Endothelial cell (in vitro differentiated cells): ENCODE data around the gene TFPT. TPM values are rescaled to one million over a fixed set of nuclear protein-coding genes. Genes with fewer than 3 reads are reported as not detected.
A peak's percentile ranks its signal among the peaks of the same experiment; 100 is the strongest.
"Not testable (repeated sequence)": the region's sequence is repeated elsewhere in the genome, so short reads cannot be mapped to it uniquely, and the experiment has no call there.

Source experiments
- DNase-seq: peaks from one replicate; pipeline ENCODE4 v3.0.0; 2021; ENCODE audit warnings: low spot score
- H3K27ac Mint-ChIP-seq: one replicate; pipeline ENCODE4 v1.8.0; 2021; ENCODE audit warnings: mixed read lengths, inconsistent platforms; ENCODE audit not compliant: unreplicated experiment
- H3K27me3 Mint-ChIP-seq: one replicate; pipeline ENCODE4 v1.8.0; 2021; ENCODE audit warnings: mild to moderate bottlenecking, moderate library complexity, mixed read lengths, inconsistent platforms; ENCODE audit not compliant: unreplicated experiment
- H3K36me3 Mint-ChIP-seq: one replicate; pipeline ENCODE4 v1.8.0; 2021; ENCODE audit warnings: mild to moderate bottlenecking, low read depth, mixed read lengths, inconsistent platforms; ENCODE audit not compliant: unreplicated experiment
- H3K4me1 Mint-ChIP-seq: one replicate; pipeline ENCODE4 v1.8.0; 2021; ENCODE audit warnings: mild to moderate bottlenecking, mixed read lengths, inconsistent platforms; ENCODE audit not compliant: unreplicated experiment
- H3K4me3 Mint-ChIP-seq: one replicate; pipeline ENCODE4 v1.8.0; 2021; ENCODE audit warnings: mild to moderate bottlenecking, mixed read lengths, inconsistent platforms; ENCODE audit not compliant: unreplicated experiment
- H3K9me3 Mint-ChIP-seq: one replicate; pipeline ENCODE4 v1.8.0; 2021; ENCODE audit warnings: mixed read lengths, inconsistent platforms; ENCODE audit not compliant: unreplicated experiment
- total RNA-seq: library from RNA; stranded (reverse); fragmentation: NEBNext Ultra II Directional; extraction: Animal tissue kit (Norgen Biotek cat#: 25700); gene quantifications from one replicate; pipeline ENCODE4 v1.2.1, GENCODE V29; 2021; ENCODE audit not compliant: unreplicated experiment
- TF ChIP-seq, protein P1 (sequence below): fragments of 200-600 bp; sonication (generic); IDR thresholded peaks from one replicate; pipeline ENCODE4 v1.5.0; 2021; ENCODE audit warnings: antibody characterized with exemption; ENCODE audit not compliant: unreplicated experiment

Gene TFPT
- total RNA-seq, 1 donor from 2014 or later: 24.8 TPM

- peak within 1 kb of the TSS; percentile 96 for H3K4me3 Mint-ChIP-seq
- peaks cover 18% of the 10 kb centered on the region for H3K36me3 Mint-ChIP-seq
- peak within 1 kb of the TSS; percentile 36 for H3K27ac Mint-ChIP-seq
- TF ChIP-seq, protein P1, sequence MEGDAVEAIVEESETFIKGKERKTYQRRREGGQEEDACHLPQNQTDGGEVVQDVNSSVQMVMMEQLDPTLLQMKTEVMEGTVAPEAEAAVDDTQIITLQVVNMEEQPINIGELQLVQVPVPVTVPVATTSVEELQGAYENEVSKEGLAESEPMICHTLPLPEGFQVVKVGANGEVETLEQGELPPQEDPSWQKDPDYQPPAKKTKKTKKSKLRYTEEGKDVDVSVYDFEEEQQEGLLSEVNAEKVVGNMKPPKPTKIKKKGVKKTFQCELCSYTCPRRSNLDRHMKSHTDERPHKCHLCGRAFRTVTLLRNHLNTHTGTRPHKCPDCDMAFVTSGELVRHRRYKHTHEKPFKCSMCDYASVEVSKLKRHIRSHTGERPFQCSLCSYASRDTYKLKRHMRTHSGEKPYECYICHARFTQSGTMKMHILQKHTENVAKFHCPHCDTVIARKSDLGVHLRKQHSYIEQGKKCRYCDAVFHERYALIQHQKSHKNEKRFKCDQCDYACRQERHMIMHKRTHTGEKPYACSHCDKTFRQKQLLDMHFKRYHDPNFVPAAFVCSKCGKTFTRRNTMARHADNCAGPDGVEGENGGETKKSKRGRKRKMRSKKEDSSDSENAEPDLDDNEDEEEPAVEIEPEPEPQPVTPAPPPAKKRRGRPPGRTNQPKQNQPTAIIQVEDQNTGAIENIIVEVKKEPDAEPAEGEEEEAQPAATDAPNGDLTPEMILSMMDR: no peak
- peaks cover 6% of the 10 kb centered on the region for H3K27me3 Mint-ChIP-seq
- H3K4me1 Mint-ChIP-seq: peaks cover 8% of the 10 kb centered on the region
- DNase-seq: peak; percentile 96
- no peaks in the 10 kb centered on the region for H3K9me3 Mint-ChIP-seq
Measured at GRCh38 chr19:54102421-54103169, 12.9 kb downstream of the TFPT start, which contains the start of gene NDUFA3. NDUFA3 (plus strand) TSS chr19:54102855; CDS start chr19:54102879, 24 bp downstream.

GRCh38 chr19:54100561-54100960 lies 14.9 kb downstream of the TFPT start, which contains the start of gene OSCAR:
OSCAR (minus strand) TSS chr19:54100803; CDS start chr19:54100792, 11 bp downstream.
- no peak for DNase-seq
- H3K27me3 Mint-ChIP-seq: peaks cover 4% of the 10 kb centered on the region
- H3K4me3 Mint-ChIP-seq: peak within 1 kb of the TSS; percentile 3
- H3K4me1 Mint-ChIP-seq: peaks cover 14% of the 10 kb centered on the region
- H3K27ac Mint-ChIP-seq: peak within 1 kb of the TSS; percentile 31
- TF ChIP-seq, protein P1: no peak
- H3K36me3 Mint-ChIP-seq: peaks cover 3% of the 10 kb centered on the region
- H3K9me3 Mint-ChIP-seq: no peaks in the 10 kb centered on the region

GRCh38 chr19:54099903-54100255 lies 15.6 kb downstream of the TFPT start:
- not testable (repeated sequence) for DNase-seq, H3K36me3 Mint-ChIP-seq, H3K4me3 Mint-ChIP-seq, H3K9me3 Mint-ChIP-seq, H3K27ac Mint-ChIP-seq, H3K27me3 Mint-ChIP-seq
- peaks cover 14% of the 10 kb centered on the region for H3K4me1 Mint-ChIP-seq

GRCh38 chr19:54099190-54099902 lies 16.1 kb downstream of the TFPT start:
- Mint-ChIP-seq H3K4me1 (peaks cover 14% of the 10 kb centered on the region), H3K9me3 (no peaks in the 10 kb centered on the region), H3K4me3 (no peak overlapping the region)

GRCh38 chr19:54096617-54097106 lies 18.8 kb downstream of the TFPT start:
- H3K36me3 Mint-ChIP-seq: no peaks in the 10 kb centered on the region
- peaks cover 4% of the 10 kb centered on the region for H3K27me3 Mint-ChIP-seq
- no peak overlapping the region for H3K27ac Mint-ChIP-seq
- no peaks in the 10 kb centered on the region for H3K9me3 Mint-ChIP-seq
- no peak for DNase-seq
- H3K4me1 Mint-ChIP-seq: peaks cover 6% of the 10 kb centered on the region
- H3K4me3 Mint-ChIP-seq: peak overlapping the region; percentile 56
- TF ChIP-seq, protein P1: no peak

More at GRCh38 chr19:54099190-54099902, 16.1 kb downstream of the TFPT start:
- Mint-ChIP-seq H3K27ac (no peak overlapping the region), H3K36me3 (no peaks in the 10 kb centered on the region), H3K27me3 (peaks cover 4% of the 10 kb centered on the region)
- no peak for DNase-seq
- TF ChIP-seq, protein P1: no peak

DNA sequence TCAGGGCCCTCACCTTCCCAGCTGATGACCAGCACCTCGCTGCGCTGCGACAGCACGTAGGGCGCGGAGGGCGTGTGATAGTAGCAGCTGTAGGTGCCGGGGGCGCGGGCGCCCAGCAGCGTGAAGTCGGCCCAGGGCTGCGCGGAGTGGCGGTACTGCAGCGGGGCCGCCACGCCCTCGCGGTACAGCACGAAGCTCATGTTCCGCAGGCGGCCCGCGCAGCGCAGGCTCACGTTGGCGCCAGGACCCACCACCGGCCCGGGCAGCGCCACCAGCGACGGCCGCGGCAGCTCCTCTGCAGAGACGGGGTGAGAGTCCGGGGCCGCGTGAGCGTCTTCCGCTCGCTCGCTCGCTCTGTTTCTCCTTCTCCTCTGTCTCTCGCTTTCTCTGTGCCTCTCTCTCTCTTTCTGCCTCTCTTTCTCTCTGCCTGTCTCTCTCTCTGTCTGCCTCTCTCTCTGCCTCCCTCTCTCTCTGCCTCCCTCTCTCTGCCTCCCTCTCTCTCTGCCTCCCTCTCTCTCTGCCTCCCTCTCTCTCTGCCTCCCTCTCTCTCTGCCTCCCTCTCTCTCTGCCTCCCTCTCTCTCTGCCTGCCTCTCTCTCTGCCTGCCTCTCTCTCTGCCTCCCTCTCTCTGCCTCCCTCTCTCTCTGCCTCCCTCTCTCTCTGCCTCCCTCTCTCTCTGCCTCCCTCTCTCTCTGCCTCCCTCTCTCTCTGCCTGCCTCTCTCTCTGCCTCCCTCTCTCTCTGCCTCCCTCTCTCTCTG lies 19.4 kb downstream of the TFPT start:
- peak overlapping the region; percentile 76 for H3K4me3 Mint-ChIP-seq
- peak; percentile 61 for DNase-seq
- not testable (repeated sequence) for H3K36me3 Mint-ChIP-seq, H3K4me1 Mint-ChIP-seq, H3K27ac Mint-ChIP-seq, H3K9me3 Mint-ChIP-seq, H3K27me3 Mint-ChIP-seq
